ENCODE measurements around the gene MYMK. TPM values are rescaled to one million over a fixed set of nuclear protein-coding genes. Genes with fewer than 3 reads are reported as not detected.

MYMK gene
- total RNA-seq, 1 donor: not detected

GRCh38 chr9:133532937-133533668, 8.3 kb upstream of the MYMK start:
- no peaks in the 10 kb centered on the region for H3K4me1 ChIP-seq (ENCODE audit: insufficient read depth, low read length)
- H3K9me3 ChIP-seq (ENCODE audit: low read depth, low read length): no peaks in the 10 kb centered on the region
- H3K27me3 ChIP-seq (ENCODE audit: insufficient read depth, low read length): peaks cover 4% of the 10 kb centered on the region
- no peak overlapping the region for H3K4me3 ChIP-seq (ENCODE audit: low read length)

- no peaks in the 10 kb centered on the region for H3K4me1 ChIP-seq (ENCODE audit: insufficient read depth, low read length)
- peaks cover 4% of the 10 kb centered on the region for H3K27me3 ChIP-seq (ENCODE audit: insufficient read depth, low read length)
- no peak overlapping the region for H3K4me3 ChIP-seq (ENCODE audit: low read length)
- H3K9me3 ChIP-seq (ENCODE audit: low read depth, low read length): no peaks in the 10 kb centered on the region
Observed at GRCh38 chr9:133531293-133531692, 6.5 kb upstream of the MYMK start.

GRCh38 chr9:133529874-133530273, 5.1 kb upstream of the MYMK start:
- no peaks in the 10 kb centered on the region for H3K4me1 ChIP-seq (ENCODE audit: insufficient read depth, low read length)
- no peak overlapping the region for H3K4me3 ChIP-seq (ENCODE audit: low read length)
- peaks cover 4% of the 10 kb centered on the region for H3K27me3 ChIP-seq (ENCODE audit: insufficient read depth, low read length)
- no peaks in the 10 kb centered on the region for H3K9me3 ChIP-seq (ENCODE audit: low read depth, low read length)

- Histone ChIP-seq H3K4me1 (ENCODE audit: insufficient read depth, low read length) (no peaks in the 10 kb centered on the region), H3K9me3 (ENCODE audit: low read depth, low read length) (no peaks in the 10 kb centered on the region), H3K27me3 (ENCODE audit: insufficient read depth, low read length) (peaks cover 4% of the 10 kb centered on the region), H3K4me3 (ENCODE audit: low read length) (no peak overlapping the region)
Observed at GRCh38 chr9:133529457-133529856, 4.7 kb upstream of the MYMK start.

GRCh38 chr9:133528876-133529241, 4.1 kb upstream of the MYMK start:
- H3K27me3 ChIP-seq (ENCODE audit: insufficient read depth, low read length): peaks cover under 1% of the 10 kb centered on the region
- H3K9me3 ChIP-seq (ENCODE audit: low read depth, low read length): no peaks in the 10 kb centered on the region
- no peak overlapping the region for H3K4me3 ChIP-seq (ENCODE audit: low read length)
- H3K4me1 ChIP-seq (ENCODE audit: insufficient read depth, low read length): no peaks in the 10 kb centered on the region

- H3K27me3 ChIP-seq (ENCODE audit: insufficient read depth, low read length): no peaks in the 10 kb centered on the region
- H3K4me1 ChIP-seq (ENCODE audit: insufficient read depth, low read length): no peaks in the 10 kb centered on the region
- no peak overlapping the region for H3K4me3 ChIP-seq (ENCODE audit: low read length)
- H3K9me3 ChIP-seq (ENCODE audit: low read depth, low read length): no peaks in the 10 kb centered on the region
Observed at GRCh38 chr9:133528001-133528875, 3.5 kb upstream of the MYMK start.

- H3K4me3 ChIP-seq (ENCODE audit: low read length): no peak overlapping the region
- no peaks in the 10 kb centered on the region for H3K9me3 ChIP-seq (ENCODE audit: low read depth, low read length)
- H3K27me3 ChIP-seq (ENCODE audit: insufficient read depth, low read length): no peaks in the 10 kb centered on the region
- H3K4me1 ChIP-seq (ENCODE audit: insufficient read depth, low read length): no peaks in the 10 kb centered on the region
Observed at GRCh38 chr9:133527444-133527920, 2.7 kb upstream of the MYMK start.

- Histone ChIP-seq H3K4me3 (ENCODE audit: low read length) (no peak overlapping the region), H3K9me3 (ENCODE audit: low read depth, low read length) (no peaks in the 10 kb centered on the region), H3K27me3 (ENCODE audit: insufficient read depth, low read length) (no peaks in the 10 kb centered on the region), H3K4me1 (ENCODE audit: insufficient read depth, low read length) (no peaks in the 10 kb centered on the region)
Observed at GRCh38 chr9:133526721-133527321, 2.1 kb upstream of the MYMK start.

- Histone ChIP-seq H3K4me1 (ENCODE audit: insufficient read depth, low read length) (no peaks in the 10 kb centered on the region), H3K27me3 (ENCODE audit: insufficient read depth, low read length) (no peaks in the 10 kb centered on the region), H3K4me3 (ENCODE audit: low read length) (no peak overlapping the region), H3K9me3 (ENCODE audit: low read depth, low read length) (no peaks in the 10 kb centered on the region)
Observed at GRCh38 chr9:133525677-133526076, 918 bp upstream of the MYMK start.

GRCh38 chr9:133524146-133524545, 613 bp downstream of the MYMK start:
- no peak overlapping the region for H3K4me3 ChIP-seq (ENCODE audit: low read length)
- H3K4me1 ChIP-seq (ENCODE audit: insufficient read depth, low read length): no peaks in the 10 kb centered on the region
- H3K27me3 ChIP-seq (ENCODE audit: insufficient read depth, low read length): no peaks in the 10 kb centered on the region
- no peaks in the 10 kb centered on the region for H3K9me3 ChIP-seq (ENCODE audit: low read depth, low read length)

GRCh38 chr9:133523106-133523505, 1.7 kb downstream of the MYMK start:
- no peaks in the 10 kb centered on the region for H3K9me3 ChIP-seq (ENCODE audit: low read depth, low read length)
- no peak overlapping the region for H3K4me3 ChIP-seq (ENCODE audit: low read length)
- H3K27me3 ChIP-seq (ENCODE audit: insufficient read depth, low read length): no peaks in the 10 kb centered on the region
- no peaks in the 10 kb centered on the region for H3K4me1 ChIP-seq (ENCODE audit: insufficient read depth, low read length)

GRCh38 chr9:133522073-133522910, 2.5 kb downstream of the MYMK start:
- H3K4me1 ChIP-seq (ENCODE audit: insufficient read depth, low read length): no peaks in the 10 kb centered on the region
- no peaks in the 10 kb centered on the region for H3K9me3 ChIP-seq (ENCODE audit: low read depth, low read length)
- no peak overlapping the region for H3K4me3 ChIP-seq (ENCODE audit: low read length)

GRCh38 chr9:133521122-133522072, 3.4 kb downstream of the MYMK start:
- H3K27me3 ChIP-seq (ENCODE audit: insufficient read depth, low read length): no peaks in the 10 kb centered on the region
- no peaks in the 10 kb centered on the region for H3K4me1 ChIP-seq (ENCODE audit: insufficient read depth, low read length)
- H3K9me3 ChIP-seq (ENCODE audit: low read depth, low read length): no peaks in the 10 kb centered on the region
- no peak overlapping the region for H3K4me3 ChIP-seq (ENCODE audit: low read length)

More at GRCh38 chr9:133522073-133522910, 2.5 kb downstream of the MYMK start:
- H3K27me3 ChIP-seq (ENCODE audit: insufficient read depth, low read length): no peaks in the 10 kb centered on the region

Measured in mononuclear cell (primary cell).